GM18508 (cell line): Measurements from ENCODE around the gene PICALM.
"Not testable (repeated sequence)": the region's sequence is repeated elsewhere in the genome, so short reads cannot be mapped to it uniquely, and the experiment has no call there.

Experiments
- ATAC-seq: cut with Tn5 transposase; IDR thresholded peaks from one replicate; pipeline ENCODE4 v1.9.1; 2021; ENCODE audit warnings: moderate number of reproducible peaks; ENCODE audit not compliant: insufficient read depth, unreplicated experiment

The PICALM gene

GRCh38 chr11:86068951-86069407, at the start of gene PICALM:
TSS of gene PICALM (minus strand) at chr11:86069084. CDS start at chr11:86068780, 304 bp downstream.
- peak; percentile 70 for ATAC-seq

GRCh38 chr11:86118253-86118652, 49.4 kb upstream of the PICALM start:
- no peak for ATAC-seq

GRCh38 chr11:86117712-86118063, 48.8 kb upstream of the PICALM start:
- no peak for ATAC-seq

GRCh38 chr11:86117001-86117711, 48.3 kb upstream of the PICALM start:
- no peak for ATAC-seq

GRCh38 chr11:86116386-86116726, 47.5 kb upstream of the PICALM start:
- peak; percentile 78 for ATAC-seq

GRCh38 chr11:86115542-86116385, 46.9 kb upstream of the PICALM start:
- ATAC-seq = peak; percentile 11

- no peak for ATAC-seq
Observed at GRCh38 chr11:86108890-86109638, 40.2 kb upstream of the PICALM start.

- no peak for ATAC-seq
Observed at GRCh38 chr11:86108191-86108590, 39.3 kb upstream of the PICALM start.

- no peak for ATAC-seq
Observed at GRCh38 chr11:86106916-86107315, 38.0 kb upstream of the PICALM start.

- ATAC-seq = not testable (repeated sequence)
Observed at GRCh38 chr11:86106031-86106430, 37.1 kb upstream of the PICALM start.

- ATAC-seq = not testable (repeated sequence)
Observed at GRCh38 chr11:86105601-86106000, 36.7 kb upstream of the PICALM start.

- ATAC-seq = no peak
Observed at GRCh38 chr11:86103808-86104207, 34.9 kb upstream of the PICALM start.

- ATAC-seq = no peak
Observed at GRCh38 chr11:86101941-86102407, 33.1 kb upstream of the PICALM start.

- no peak for ATAC-seq
Observed at GRCh38 chr11:86101493-86101892, 32.6 kb upstream of the PICALM start.

GRCh38 chr11:86099874-86100273, 31.0 kb upstream of the PICALM start:
- ATAC-seq = no peak

- no peak for ATAC-seq
Observed at GRCh38 chr11:86097980-86098379, 29.1 kb upstream of the PICALM start.

GRCh38 chr11:86091566-86091965, 22.7 kb upstream of the PICALM start:
- ATAC-seq = no peak

- ATAC-seq = no peak
Observed at GRCh38 chr11:86091086-86091485, 22.2 kb upstream of the PICALM start.

- ATAC-seq = no peak
Observed at GRCh38 chr11:86089659-86090058, 20.8 kb upstream of the PICALM start.

- ATAC-seq = not testable (repeated sequence)
Observed at GRCh38 chr11:86087688-86088087, 18.8 kb upstream of the PICALM start.

- no peak for ATAC-seq
Observed at GRCh38 chr11:86087256-86087655, 18.4 kb upstream of the PICALM start.
